ENCODE results near the gene ZNF653.
"Not testable (repeated sequence)": the region's sequence is repeated elsewhere in the genome, so short reads cannot be mapped to it uniquely, and the experiment has no call there.

ZNF653 gene

GRCh38 chr19:11458236-11458900 lies 47.3 kb downstream of the ZNF653 start:
- H3K36me3 ChIP-seq, result no peaks in the 10 kb centered on the region
- H3K27me3 ChIP-seq, result no peaks in the 10 kb centered on the region
- no peak overlapping the region for H3K27ac ChIP-seq
- no peaks in the 10 kb centered on the region for H3K9me3 ChIP-seq
- TF ChIP-seq Cebpa-rat (IDR thresholded peaks at IDR 0.05), result no peak
- no peak overlapping the region for H3K4me3 ChIP-seq
- no peaks in the 10 kb centered on the region for H4K20me1 ChIP-seq
- no peak overlapping the region for H3K4me2 ChIP-seq
- no peak overlapping the region for H3K9ac ChIP-seq
- no peaks in the 10 kb centered on the region for H3K4me1 ChIP-seq

GRCh38 chr19:11457831-11458230 lies 47.8 kb downstream of the ZNF653 start:
- H4K20me1 ChIP-seq, result no peaks in the 10 kb centered on the region
- no peaks in the 10 kb centered on the region for H3K4me1 ChIP-seq
- H3K4me2 ChIP-seq, result no peak overlapping the region
- no peak for TF ChIP-seq Cebpa-rat (IDR thresholded peaks at IDR 0.05)
- no peak overlapping the region for H3K4me3 ChIP-seq
- no peak overlapping the region for H3K9ac ChIP-seq
- H3K27me3 ChIP-seq, result no peaks in the 10 kb centered on the region
- H3K36me3 ChIP-seq, result no peaks in the 10 kb centered on the region
- H3K9me3 ChIP-seq, result no peaks in the 10 kb centered on the region
- H3K27ac ChIP-seq, result no peak overlapping the region

- H3K27ac ChIP-seq, result no peak overlapping the region
- no peaks in the 10 kb centered on the region for H3K27me3 ChIP-seq
- no peak overlapping the region for H3K9ac ChIP-seq
- TF ChIP-seq Cebpa-rat (IDR thresholded peaks at IDR 0.05), result no peak
- H3K9me3 ChIP-seq, result no peaks in the 10 kb centered on the region
- no peak overlapping the region for H3K4me3 ChIP-seq
- no peaks in the 10 kb centered on the region for H4K20me1 ChIP-seq
- no peak overlapping the region for H3K4me2 ChIP-seq
- H3K36me3 ChIP-seq, result no peaks in the 10 kb centered on the region
- H3K4me1 ChIP-seq, result peaks cover 2% of the 10 kb centered on the region
These were observed 48.5 kb downstream of the ZNF653 start for GRCh38 chr19:11457115-11457514.

GRCh38 chr19:11456659-11457058 lies 49.0 kb downstream of the ZNF653 start:
- H3K4me1 ChIP-seq, result peaks cover 6% of the 10 kb centered on the region
- TF ChIP-seq Cebpa-rat (IDR thresholded peaks at IDR 0.05), result no peak
- no peaks in the 10 kb centered on the region for H3K9me3 ChIP-seq
- H3K27ac ChIP-seq, result no peak overlapping the region
- H4K20me1 ChIP-seq, result no peaks in the 10 kb centered on the region
- H3K36me3 ChIP-seq, result no peaks in the 10 kb centered on the region
- no peak overlapping the region for H3K4me3 ChIP-seq
- no peak overlapping the region for H3K9ac ChIP-seq
- H3K4me2 ChIP-seq, result no peak overlapping the region
- no peaks in the 10 kb centered on the region for H3K27me3 ChIP-seq

GRCh38 chr19:11455233-11455554 lies 50.4 kb downstream of the ZNF653 start:
- H3K9ac ChIP-seq, H3K27ac ChIP-seq, H3K27me3 ChIP-seq, H3K4me2 ChIP-seq, H3K9me3 ChIP-seq, H4K20me1 ChIP-seq, H3K4me3 ChIP-seq, H3K4me1 ChIP-seq: not testable (repeated sequence)
- peaks cover 10% of the 10 kb centered on the region for H3K36me3 ChIP-seq

- peaks cover 7% of the 10 kb centered on the region for H3K4me1 ChIP-seq
- H3K36me3 ChIP-seq, result peaks cover 25% of the 10 kb centered on the region
- no peaks in the 10 kb centered on the region for H3K27me3 ChIP-seq
- H3K9ac ChIP-seq, result no peak overlapping the region
- TF ChIP-seq Cebpa-rat (IDR thresholded peaks at IDR 0.05), result no peak
- H3K9me3 ChIP-seq, result no peaks in the 10 kb centered on the region
- H3K4me2 ChIP-seq, result no peak overlapping the region
- no peaks in the 10 kb centered on the region for H4K20me1 ChIP-seq
- no peak overlapping the region for H3K4me3 ChIP-seq
- no peak overlapping the region for H3K27ac ChIP-seq
These were observed 51.9 kb downstream of the ZNF653 start for GRCh38 chr19:11453468-11454341.

GRCh38 chr19:11452620-11453310 lies 52.9 kb downstream of the ZNF653 start:
- H3K4me3 ChIP-seq, result no peak overlapping the region
- no peak overlapping the region for H3K9ac ChIP-seq
- H3K4me2 ChIP-seq, result no peak overlapping the region

GRCh38 chr19:11451871-11452619 lies 53.6 kb downstream of the ZNF653 start:
- no peak for TF ChIP-seq Cebpa-rat (IDR thresholded peaks at IDR 0.05)
- Histone ChIP-seq H3K4me3 (no peak overlapping the region), H3K4me2 (no peak overlapping the region), H3K27me3 (no peaks in the 10 kb centered on the region), H4K20me1 (no peaks in the 10 kb centered on the region; the same call in 1 of the 2 replicates), H3K27ac (no peak overlapping the region), H3K4me1 (peaks cover 7% of the 10 kb centered on the region), H3K36me3 (peaks cover 42% of the 10 kb centered on the region), H3K9ac (no peak overlapping the region; the same call in 1 of the 2 replicates), H3K9me3 (no peaks in the 10 kb centered on the region)

More at GRCh38 chr19:11452620-11453310, 52.9 kb downstream of the ZNF653 start:
- no peaks in the 10 kb centered on the region for H3K9me3 ChIP-seq
- H3K27me3 ChIP-seq, result no peaks in the 10 kb centered on the region
- no peak for TF ChIP-seq Cebpa-rat (IDR thresholded peaks at IDR 0.05)
- H3K36me3 ChIP-seq, result peaks cover 34% of the 10 kb centered on the region
- H4K20me1 ChIP-seq, result no peaks in the 10 kb centered on the region; the same call in 1 of the 2 replicates
- no peak overlapping the region for H3K27ac ChIP-seq
- H3K4me1 ChIP-seq, result peaks cover 7% of the 10 kb centered on the region

- Histone ChIP-seq H3K27me3 (no peaks in the 10 kb centered on the region), H3K9me3 (no peaks in the 10 kb centered on the region), H3K4me3 (no peak overlapping the region), H4K20me1 (no peaks in the 10 kb centered on the region; the same call in 1 of the 2 replicates), H3K4me2 (no peak overlapping the region), H3K27ac (no peak overlapping the region), H3K4me1 (peaks cover 7% of the 10 kb centered on the region), H3K36me3 (peaks cover 47% of the 10 kb centered on the region), H3K9ac (no peak overlapping the region)
- no peak for TF ChIP-seq Cebpa-rat (IDR thresholded peaks at IDR 0.05)
These were observed 54.2 kb downstream of the ZNF653 start for GRCh38 chr19:11451327-11451870.
